GM18517 (cell line): Measurements from ENCODE around the gene CRACDL.
"Not testable (repeated sequence)": the region's sequence is repeated elsewhere in the genome, so short reads cannot be mapped to it uniquely, and the experiment has no call there.

Source experiments
- ATAC-seq: cut with Tn5 transposase; IDR thresholded peaks from one replicate; pipeline ENCODE4 v1.9.1; 2021; ENCODE audit warnings: mild to moderate bottlenecking, moderate library complexity; ENCODE audit not compliant: unreplicated experiment

CRACDL gene

DNA sequence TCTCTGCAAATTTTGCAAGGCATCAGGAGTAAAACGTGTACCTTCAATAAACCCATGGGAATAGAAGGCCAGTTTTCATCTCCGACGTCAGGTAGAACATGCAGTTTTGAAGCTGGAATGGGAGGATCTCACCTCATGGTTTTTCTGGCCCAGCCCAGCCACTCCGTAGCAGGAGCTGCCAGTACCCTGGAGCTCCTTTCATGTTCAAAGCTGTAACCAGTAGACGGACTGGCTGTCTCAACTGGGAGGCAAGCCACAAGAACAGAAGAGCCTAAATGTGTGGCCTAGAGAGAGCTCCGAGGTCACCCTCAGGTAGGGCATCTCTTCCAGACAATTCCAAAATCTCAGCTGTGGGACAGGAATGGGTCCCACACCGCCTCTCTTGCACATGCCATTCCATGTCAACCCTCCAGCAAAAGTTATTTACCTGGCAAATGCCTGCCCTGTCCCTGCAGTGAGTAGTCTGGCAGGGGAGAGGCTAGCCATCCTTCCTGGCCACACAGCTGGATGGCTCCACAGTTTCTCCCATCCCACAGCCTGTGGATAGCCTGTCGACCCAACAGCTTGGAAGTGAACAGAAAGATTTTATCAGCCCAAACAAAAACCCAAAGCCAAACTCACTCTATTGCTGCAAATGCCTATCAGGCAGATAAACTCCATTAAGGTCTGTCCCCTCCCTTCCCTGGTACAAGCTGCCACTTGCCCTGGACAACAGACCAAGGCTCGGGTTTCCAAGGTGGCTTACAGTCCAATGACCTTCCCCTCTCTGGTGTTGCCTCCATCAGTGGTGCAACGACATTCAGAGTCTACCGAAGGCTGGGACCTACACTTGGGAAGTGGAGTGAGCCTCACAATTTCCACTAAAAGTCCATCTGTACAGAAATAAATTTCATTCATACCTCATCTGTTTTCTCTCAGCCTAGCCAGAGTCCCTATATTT, 27.8 kb downstream of the CRACDL start:
- no peak for ATAC-seq

DNA sequence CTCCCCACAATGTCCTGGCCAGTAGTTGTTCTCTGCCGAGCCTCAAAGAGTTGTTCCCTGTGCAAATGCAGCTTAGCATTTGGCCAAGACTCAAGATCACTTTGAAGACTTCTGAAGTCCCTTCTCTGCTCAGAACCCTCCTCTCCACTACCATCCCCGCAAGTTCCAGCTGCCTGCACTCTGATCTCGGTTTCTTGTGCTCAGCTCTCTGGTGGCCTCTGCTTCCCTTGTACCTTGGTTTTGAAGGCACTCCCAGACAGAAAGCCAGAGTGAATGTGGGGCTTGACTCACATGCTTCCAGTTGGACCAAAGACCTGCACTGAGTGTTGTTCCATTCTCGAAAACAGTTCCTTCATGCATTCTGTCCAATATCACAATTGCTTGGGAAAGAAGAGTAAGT, 28.6 kb downstream of the CRACDL start:
- ATAC-seq: no peak

DNA sequence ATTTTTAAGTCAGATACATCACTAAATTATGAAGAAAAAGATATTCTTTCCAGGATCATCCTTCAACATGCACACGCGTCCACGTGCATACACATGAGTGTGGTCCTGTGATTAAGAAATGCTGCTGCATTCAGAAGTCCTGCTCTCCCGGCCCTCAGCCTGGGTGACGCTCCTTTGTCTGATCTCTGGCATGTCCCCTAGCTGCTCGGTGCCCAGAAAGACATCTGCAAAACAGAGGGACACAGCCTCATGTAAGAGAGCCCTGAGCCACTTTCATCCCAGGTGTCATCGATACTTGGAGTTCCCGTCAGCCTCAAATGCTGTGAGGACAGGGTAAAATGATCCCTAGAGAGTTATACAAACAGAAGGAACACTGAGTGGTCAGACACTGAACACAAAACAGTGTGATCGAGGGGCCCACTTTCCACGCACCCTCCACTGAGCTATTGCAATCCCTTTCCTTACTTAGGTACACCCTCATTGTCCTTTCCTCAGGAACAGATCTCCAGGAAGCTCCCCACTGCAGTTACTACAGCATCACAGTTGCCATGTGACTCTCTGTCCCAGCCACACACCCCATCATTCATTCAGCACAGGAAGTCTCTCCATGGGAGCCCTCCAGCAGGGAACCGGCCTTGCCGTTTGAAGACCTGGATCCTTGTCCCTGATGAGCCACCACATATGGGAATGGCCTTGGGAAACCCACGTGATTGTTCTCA, 32.1 kb downstream of the CRACDL start:
- no peak for ATAC-seq

DNA sequence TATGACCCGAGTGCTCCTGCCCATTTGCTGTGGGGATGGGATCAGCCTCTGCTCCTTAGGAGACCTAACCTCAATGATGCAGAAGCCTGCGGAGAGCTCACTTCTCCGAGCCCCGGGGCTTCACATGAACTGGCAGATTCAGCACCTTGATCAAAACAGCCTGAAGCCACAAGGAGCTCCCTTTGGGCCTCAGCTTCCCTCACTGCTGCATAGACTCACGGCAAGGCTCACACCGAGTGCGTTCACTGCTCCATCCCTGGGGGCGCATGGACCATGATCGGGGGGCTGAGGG, 33.0 kb downstream of the CRACDL start:
- no peak for ATAC-seq

DNA sequence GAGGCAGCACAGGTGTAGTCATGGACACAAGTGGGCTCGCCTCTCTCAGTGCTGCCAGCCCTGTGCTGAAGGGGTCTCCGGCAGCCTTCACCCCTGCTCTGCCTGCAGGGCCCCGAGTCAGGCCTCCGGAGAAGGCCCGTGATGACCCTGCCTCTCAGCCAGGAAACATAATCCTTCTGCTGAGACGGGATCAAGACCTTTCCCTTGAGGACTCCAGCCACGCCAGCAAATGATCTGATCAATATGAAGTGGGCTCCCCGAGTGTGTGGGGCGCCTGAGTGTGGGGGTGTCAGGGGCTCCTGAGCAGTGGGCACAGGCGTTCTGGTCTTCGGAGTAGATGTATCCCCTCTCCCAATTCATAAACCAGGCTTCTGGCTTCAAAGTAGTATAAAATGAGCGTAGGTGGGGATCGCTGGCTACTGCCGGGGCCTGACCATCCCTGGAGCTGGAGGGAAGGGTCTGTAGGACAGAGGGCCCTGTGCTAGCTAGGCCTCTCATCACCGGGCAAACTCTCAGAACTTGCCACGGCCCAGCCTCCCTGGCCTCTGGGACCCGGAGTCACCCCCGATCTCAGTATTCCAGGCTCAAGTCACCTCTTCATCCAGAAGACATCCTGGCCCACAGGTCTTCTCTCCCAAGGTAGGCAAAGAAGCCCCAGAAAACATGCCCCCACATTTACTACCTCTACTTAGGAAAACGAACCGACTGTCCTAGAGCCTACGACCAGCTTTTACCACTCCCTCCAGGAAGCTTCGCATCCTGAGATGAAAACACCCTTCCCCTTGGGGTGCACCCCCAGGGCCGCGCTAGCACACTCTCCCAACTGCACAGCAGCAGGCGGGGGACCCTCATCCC, 33.6 kb downstream of the CRACDL start:
- no peak for ATAC-seq

DNA sequence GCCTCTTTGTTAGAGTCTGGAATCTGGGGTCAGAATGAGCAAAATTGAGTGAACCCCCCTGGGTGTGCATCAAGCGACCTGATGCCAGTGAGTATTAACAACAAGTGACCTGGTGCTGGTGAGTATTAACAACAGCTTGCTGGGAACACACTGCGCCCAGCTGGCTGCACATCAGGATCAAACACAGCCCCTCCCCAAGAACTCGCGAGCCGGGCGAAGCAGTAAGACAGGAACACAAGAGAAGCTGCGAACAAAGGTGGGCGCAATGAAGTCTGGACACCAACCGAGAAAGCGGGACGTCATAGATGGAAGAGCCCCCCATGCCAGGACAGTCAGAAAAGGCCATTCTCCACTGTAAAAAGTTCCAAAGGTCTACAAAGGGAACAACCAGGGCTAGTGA, 34.3 kb downstream of the CRACDL start:
- no peak for ATAC-seq

DNA sequence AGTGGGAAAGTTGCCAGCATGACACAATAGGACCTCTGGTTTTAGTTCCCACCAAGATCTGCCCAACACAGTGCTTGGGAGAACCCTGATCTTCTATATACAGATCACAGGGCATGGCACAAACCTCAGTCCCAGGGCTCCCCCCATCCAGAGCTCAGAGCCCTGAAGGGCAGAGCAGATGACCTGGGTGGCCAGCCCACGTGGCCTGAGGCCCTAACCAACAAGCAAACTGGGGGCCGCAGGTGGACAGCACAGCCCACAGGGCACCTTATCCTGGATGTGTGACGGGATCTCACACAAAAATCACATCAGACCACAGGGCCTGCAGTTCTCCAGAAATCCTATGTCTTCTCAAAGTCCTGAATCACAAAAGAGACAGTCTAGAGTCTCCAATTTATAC, 34.7 kb downstream of the CRACDL start:
- no peak for ATAC-seq

DNA sequence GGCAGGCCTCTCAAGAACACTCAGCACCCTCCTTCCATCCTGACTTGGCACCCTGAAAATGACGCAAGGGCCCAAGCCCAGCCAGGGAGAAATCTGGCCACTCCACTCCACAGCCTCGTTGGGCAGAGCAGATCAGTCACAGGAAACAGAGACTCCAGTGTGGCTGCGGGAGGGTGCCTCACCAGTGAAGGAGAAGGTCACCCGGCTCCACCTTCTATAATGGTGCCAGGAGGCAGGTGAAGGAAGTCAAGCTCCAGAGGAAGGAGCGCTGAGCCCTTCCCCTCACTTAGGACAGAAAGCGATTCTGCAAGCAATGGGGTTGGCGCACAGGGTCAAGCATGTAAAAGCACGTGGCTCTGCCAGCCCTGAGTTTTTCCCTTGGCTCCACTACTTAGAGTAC, 35.3 kb downstream of the CRACDL start:
- no peak for ATAC-seq

DNA sequence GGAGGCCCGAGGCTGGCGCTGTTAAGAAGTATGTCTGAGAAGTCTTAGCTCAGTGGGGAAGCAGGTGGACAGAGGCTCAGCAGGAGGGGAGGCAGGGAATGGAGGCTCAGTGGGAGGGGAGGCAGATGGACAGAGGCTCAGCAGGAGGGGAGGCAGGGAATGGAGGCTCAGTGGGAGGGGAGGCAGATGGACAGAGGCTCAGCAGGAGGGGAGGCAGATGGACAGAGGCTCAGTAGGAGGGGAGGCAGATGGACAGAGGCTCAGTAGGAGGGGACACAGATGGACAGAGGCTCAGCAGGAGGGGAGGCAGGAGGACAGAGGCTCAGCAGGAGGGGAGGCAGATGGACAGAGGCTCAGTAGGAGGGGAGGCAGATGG, 36.3 kb downstream of the CRACDL start:
- ATAC-seq: not testable (repeated sequence)

DNA sequence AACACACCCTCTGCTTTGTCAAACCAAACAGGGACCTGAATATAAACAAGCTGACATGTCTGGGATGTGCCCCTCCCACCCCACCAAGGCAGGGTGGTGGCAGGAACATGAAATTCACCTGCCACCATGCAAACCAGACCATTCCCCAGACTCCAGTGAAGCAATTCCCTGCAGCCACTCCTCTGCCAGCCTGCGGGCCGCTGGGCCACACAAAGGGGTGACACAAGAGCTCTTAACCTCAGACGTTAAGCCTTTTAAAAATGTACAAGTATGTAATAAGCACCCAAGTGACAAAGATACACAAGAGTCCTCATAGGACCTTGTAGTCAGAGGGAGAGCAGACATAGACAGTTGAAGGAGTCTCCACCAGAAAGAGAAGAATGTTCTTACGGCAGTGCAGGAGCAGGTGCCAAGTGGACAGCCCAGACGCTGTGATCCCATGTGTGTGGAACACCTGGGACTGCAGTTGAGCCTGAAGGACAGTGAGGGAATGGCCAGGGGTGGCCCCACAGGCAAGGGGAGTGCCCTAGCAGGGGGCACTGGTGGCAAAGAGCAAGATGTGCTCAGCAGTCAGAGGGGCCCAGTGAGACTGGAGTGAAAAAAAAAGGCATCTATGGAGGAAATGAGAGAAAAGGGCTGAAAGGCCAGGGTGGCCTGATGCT, 36.9 kb downstream of the CRACDL start:
- ATAC-seq: no peak

DNA sequence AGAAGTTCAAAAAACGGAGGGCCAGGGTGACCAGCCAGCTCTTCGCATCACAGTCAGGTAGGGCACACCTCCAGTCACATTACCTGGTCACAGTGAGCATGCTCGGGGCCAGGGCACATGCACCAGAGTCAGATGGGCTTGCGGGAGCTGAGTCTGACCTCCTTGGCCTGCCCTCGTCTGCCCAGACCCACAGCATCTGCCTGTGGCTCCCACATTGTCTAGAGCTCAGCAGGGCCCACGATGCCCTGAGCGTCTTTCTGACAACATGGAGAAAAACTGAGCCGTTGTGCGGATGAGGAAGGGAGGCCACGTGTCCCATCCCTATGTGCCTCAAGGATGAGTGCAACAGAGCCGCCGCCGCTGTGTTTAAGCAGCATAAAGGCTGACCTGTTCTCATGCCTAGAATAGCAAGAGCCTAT, 37.6 kb downstream of the CRACDL start:
- no peak for ATAC-seq

DNA sequence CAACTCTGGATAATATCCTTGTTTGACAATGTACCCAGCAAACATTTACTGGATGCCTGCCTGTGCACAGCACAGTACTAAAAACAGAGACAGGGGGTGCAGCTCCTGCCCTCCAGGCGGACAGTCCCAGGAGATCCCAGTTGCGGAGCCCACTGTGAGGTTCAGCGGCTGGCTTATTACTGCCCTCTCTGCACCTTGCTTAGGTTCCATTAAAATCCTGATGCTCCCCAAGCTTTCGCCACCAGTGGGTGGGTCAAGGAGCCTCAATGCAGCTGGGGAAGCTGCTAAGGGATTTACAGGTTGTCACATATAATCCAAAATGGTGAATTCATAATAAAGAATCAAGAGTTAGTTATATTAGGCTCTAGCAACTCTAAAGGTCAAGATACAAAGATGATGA, 38.3 kb downstream of the CRACDL start:
- no peak for ATAC-seq

DNA sequence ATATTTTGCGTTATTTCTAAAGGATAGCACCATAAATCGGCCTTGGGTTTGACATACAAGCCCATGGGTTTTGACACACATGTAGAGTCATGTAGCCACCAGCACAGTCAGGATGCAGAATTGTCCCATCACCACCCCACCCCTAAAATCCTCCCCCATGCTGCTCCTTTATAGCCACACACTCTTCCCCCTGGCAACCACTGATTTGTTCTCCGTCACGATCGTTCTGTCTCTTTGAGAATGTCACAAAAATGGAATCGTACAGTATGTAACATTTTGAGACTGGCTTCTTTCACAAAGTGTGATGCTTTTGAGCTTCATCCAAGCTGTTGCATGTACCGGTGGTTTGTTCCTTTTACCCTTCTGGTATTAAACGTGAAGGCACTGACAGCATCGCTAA, 39.1 kb downstream of the CRACDL start:
- ATAC-seq: no peak

DNA sequence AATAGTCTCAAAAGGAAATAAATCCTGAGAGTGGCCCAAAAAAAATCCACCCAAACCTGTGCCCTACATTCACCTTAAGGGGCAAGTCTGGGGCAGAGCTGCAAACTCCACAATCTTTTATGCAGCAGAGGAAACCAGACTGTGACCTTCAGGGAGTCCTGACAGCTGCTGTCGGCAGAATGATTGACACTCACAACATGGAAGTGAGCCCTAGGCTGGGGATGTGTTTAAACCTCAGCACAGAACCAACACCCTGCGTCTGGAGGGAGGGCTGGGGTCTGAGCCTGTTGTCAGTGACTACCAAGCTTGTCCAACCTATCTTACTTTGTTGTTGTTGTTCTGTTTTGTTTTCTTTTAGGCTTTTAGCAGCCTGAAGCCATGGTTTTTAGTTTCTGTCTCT, 39.6 kb downstream of the CRACDL start:
- ATAC-seq: no peak

DNA sequence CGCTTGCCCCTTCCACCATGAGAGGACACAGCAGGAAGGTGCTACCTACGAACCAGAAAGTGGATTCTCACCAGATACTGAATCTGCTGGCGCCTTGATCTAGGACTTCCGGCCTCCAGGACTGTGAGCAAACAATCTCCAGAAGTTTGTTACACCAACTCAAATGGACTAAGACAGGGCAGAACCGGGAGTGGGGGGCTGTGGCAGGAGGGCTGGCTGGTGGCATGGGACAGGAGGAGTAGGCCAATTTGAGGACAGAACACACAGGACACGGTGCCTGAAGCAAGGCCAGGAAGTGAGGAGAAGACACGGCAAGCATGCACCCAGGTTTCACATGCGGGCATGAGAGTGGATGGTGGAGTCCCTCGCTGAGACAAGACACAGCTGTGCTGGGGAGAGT, 40.1 kb downstream of the CRACDL start:
- ATAC-seq: no peak

DNA sequence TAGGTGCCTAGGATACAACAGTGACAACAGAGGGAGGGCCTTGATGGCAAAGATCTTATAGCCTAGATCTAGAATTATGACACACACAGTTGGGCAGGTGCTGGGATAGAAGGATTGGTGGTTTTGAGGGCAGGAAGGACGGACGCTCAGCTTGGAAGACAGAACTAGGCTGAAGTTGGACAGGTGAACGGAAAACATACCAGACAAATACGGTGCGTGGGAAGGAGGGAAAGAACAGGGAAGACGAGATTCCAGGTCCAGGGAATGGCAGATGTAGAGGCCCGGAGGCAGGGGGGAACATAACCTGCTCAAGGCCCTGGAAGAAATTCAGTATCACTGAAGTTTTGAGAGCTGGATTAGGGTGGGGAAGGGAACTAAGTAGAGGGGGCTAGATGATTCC, 40.8 kb downstream of the CRACDL start:
- ATAC-seq: no peak

DNA sequence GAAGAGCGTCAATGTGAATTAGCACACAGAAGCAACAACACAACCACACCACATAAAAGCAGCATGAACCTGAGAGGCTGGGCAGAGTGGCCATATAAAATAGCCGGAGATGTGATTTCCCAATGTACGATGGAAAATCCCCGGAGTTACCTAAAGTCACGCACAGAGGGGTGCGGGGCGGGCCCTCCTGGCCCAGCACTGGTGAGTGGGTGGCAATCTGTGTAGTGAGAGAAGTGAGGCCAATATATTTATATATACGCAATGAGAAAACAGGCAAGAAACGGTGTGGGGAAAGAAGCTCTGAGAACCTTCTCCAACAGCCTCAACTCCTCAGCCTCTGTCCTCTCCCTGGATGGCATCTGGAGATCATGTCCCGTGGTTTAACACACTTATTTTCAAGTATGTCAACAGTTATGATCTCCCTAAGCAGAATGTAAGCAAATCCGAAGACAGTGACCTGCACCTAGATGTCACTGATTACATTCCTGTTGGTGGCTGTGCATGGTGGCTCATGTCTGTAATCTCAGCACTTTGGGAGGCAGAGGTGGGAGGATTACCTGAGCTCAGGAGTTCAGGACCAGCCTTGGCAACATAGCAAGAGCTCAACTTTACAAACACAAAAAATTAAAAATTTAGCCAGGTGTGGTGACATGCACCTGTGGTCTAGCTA, 41.6 kb downstream of the CRACDL start:
- no peak for ATAC-seq

DNA sequence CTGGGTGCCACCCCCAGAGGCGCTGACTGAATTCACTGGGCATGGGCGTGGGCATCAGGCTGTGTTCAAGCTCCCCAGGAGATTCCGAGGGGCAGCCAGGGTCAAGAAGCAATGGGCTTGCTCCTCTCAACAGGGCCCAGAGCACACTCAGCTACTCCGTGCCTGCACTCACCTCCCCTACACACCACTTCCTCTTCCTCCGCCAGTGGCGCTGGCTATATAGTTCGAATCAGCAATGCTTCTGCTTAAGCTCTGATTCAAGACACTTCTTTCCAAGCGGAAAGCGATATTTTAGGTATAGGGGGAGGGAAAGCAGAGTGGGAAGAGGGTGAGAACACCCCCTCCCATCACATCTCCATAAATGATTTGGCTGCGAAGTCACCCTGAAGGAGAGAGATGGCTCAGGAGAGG, 42.1 kb downstream of the CRACDL start:
- no peak for ATAC-seq

DNA sequence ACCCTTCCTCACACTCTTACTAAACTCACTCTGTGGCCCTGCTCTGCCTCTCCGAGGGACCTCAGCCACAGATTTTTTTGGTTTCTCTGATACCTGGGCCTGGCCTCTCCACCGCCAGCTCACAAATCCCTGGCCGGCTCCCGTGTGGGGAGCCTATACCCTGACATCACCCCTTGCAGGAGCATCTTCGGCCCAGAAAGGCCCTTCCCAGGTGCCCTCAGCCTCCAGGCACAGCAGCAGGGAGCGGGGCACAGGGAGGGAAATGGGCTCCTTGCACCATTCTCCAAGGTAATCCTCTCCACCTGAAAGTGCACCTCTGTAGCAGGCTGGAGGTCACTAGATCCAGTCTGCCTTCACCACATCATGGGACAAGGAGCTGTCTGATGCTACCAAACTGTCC, 43.2 kb downstream of the CRACDL start:
- ATAC-seq: no peak

DNA sequence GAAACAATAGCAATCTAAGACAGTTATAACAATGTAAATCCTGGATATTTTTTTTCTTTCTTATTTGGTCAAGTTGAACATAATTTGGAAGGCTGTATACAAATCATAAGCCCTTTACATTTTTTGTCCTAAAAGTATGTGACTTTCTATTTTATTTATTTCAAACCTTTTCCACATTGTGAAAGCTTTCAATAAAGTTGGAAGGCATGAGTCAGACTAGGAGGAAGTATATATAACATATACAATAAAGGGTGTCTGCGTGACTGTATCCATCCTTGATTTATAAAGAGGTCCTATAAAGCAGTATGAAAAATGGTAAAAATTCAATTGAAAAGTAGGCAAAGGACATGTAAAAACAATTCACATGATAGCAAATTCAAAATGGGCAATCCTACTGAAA, 44.4 kb downstream of the CRACDL start:
- no peak for ATAC-seq
